GM21367 (cell line): ENCODE results near the gene KDM5A.
"Not testable (repeated sequence)": the region's sequence is repeated elsewhere in the genome, so short reads cannot be mapped to it uniquely, and the experiment has no call there.

Source experiments
- ATAC-seq: cut with Tn5 transposase; IDR thresholded peaks from one replicate; pipeline ENCODE4 v1.9.1; 2021; ENCODE audit not compliant: unreplicated experiment

KDM5A gene

DNA sequence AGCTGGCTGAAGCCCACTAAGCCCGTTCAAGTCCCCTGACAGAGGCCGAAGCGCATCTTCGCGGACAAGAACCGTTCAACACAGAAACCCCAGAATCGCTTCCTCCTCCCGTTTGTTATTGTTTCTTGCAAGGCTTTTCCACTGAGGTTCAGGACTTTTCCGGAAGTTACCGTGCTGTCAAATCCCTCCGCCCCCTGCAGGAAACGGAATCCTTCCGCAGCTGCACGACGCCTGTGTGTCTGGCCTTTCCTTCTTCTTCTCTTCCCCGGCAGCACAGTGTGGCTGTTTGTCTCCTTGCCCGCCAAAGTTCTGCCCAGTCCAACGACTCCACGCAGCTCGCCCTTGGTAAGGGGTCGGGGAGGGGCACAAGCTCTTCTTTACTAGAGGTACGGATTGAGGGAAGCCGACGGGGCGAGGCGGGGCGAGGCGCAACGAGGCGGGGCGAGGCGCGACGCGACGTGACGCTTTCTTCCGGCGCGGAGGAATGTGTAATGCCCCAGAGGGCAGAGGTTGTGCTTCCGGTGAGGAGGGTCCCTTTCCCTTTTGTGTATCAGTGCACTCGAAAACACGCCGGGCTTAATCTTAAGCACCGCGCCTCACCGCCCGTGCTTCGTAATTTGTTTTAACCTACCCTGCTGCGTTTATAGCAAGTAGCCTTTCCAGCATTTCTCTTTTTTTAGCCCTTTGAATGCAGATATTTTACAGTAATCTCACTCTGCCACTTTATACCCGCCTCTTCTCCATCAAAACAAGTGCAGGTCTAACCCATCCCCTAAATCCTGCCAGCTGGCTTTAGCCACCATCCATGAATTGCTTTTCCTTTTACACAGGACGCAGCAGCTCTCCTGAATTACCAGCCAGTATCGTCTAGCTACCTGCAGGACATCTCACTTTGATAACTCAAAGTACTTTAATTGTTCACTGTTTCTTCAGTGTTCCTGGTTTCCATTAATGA lies at the start of gene KDM5A:
TSS of gene KDM5A (minus strand) at position 179 of the 955 bp plus-strand sequence. CDS start 229 bp downstream, outside the sequence.
- ATAC-seq = peak; percentile 85

DNA sequence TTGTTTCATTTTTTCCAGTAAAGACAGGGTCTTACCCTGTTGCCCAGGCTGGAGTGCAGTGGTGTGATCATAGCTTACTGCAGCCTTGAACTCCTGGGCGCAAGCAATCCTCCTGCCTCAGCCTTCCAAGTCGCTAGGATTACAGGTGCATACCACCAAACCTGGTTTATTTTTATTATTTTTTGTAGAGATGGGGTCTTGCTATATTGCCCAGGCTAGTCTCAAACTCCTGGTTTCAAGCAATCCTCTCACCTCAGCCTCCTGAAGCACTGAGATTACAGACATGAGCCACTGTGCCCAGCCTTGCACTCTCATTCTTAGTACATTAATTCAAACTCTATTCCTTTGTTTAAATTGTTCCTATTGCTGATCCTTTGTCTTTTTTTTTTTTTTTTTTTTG lies 46.6 kb upstream of the KDM5A start:
- not testable (repeated sequence) for ATAC-seq

DNA sequence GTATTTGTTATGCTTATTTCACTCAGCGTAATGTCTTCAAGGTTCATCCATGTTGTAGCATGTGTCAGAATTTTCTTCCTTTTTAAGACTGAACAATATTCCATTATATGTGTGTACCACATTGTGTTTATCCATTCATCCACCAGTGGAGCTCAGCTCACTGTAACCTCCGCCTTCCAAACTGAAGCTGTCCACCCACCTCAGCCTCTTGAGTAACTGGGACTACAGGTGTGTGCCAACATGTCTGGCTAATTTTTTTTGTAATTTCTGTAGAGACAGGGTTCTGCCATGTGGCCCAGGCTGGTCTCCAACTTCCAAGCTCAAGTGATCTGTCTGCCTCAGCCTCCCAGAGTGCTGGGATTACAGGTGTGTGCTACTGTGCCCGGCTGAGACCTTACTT lies 33.4 kb upstream of the KDM5A start:
- no peak for ATAC-seq

DNA sequence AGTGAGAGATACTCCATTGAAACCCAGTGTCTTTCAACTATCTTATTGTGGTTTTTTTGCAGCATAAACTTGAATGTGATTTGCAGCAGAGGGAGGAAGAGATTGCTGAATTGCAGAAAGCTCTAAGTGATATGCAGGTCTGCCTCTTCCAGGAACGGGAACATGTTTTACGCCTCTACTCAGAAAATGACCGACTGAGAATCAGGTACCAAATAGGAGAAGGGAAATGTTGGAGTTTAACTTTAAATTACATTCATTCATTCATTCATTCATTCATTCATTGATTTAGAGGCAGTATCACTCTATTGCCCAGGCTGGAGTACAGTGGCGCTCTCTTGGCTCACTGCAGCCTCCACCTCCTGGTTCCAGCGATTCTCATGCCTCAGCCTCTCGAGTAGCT lies 29.3 kb upstream of the KDM5A start:
- ATAC-seq = no peak

DNA sequence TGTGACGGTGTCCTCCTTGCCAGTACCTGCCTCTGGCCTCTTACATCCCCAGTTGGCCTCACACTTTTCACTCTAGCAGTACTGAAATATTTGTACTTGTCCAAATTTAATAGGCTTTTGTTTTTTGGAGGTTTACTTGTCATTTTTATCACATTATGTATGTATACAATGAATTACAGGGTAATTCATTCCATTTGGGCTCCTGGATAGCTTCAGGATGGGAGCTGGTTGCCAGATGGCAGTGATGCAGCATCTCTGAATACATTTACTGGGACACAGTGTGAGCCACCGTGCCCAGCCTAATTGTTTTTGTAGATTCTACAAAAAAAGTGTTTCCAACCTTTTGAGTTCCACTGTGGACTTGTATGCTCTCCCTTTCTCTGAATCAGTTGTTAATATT lies 25.7 kb upstream of the KDM5A start:
- no peak for ATAC-seq

DNA sequence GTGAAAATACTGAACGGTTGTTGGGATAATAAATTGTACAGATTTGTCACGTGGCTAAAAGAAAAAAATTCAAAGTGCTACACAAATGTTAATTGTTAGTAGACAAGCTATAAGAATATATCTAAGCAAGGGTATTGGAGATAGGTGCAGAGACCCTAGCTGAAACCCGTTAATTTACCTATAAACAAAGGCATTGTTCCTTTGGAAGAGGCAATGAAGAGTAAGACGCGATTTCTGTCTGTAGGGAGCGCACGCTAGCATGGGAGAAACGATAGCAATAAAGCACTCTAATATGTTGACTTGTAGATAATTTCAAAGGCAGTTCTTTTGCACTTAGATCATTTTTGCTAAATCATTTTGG lies 12.9 kb upstream of the KDM5A start:
- no peak for ATAC-seq

DNA sequence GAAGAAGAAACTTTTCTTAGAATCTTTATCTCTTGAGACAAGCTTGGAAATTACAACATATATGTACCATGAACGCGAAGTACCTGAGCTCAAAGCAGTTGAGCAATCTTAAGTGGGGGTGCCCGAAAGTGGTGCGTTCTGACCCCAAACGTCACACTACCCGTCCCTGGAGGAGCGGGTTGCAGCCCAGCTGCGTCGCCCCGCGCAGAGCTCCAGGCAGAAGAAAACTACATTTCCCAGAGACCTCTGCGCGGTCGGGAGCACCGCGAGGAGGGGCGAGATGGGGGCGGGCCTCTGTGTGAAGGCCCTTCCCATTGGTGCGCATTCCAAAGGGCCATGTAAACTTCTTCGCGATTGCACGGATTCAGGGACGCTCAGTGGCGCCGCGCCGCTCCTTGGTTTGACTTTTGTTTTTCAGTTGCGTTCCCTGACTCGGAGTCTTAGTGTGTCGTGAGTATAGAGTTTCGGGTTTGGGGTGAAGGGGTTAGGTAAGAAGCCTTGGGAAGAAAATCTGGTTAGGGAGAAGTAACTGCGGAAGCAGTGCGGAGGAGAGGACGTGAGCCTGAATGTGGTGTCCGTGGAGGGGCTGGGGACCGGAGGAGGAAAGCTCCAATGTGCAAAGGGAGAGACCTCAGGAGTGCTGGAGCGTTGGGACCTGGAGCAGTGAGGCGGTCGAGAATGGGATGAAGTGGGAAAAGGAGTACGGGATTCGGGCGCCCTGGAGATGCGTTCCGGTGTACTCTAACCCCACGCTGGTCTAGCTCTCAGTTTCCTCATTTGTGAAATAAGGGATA lies 12.3 kb upstream of the KDM5A start, which contains the start of gene CCDC77:
TSS of gene CCDC77 (plus strand) at position 410 of the 794 bp plus-strand sequence. CDS start 7,740 bp downstream, outside the sequence.
- peak; percentile 87 for ATAC-seq

DNA sequence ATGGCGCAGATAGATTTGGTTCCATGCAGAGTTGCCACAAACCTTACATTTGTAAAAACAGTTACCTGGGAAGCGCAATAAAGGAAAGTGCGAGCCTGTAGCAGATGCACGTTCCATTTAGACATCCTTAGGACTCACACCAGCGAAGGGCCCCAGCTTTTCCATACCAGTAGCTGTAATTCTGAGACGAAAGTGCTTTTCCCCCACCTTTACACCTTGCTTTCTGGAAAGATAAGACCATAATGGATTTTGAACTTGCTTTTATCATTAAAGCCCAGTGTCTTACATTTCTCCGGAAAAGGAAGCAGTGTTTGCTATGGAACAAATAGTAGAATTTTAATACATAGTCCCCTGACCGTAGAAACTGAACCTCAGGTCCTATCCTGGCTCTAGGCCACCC lies 11.7 kb upstream of the KDM5A start:
- ATAC-seq = no peak

DNA sequence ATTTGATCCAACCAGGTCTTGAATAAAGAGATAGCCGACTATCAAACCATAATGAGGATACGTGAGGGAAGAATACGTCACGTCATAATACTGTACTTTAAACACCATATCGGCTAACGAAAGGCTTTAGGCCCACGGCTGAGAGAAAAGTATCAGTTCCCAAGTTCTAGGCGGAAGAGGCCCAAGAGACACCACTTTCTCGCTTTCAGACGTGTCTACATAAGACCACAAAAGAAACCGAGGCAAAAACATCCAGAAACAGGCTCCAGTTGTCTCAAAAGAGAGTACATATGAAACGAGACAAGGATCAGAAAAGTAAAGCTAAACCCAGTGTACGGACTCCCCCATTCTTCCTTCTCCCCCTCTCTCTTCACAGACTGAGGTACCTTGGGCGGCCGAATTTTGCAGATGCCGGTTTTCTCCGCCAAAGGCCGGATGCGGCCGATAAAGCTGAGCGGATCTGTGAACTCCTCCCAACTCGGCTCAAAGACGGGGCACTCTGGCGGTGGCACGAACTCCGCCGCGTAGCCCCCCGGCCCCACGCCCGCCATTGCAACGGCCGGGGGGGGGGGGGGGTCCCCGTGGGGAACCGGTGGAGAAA lies 479 bp downstream of the KDM5A start:
- peak; percentile 24 for ATAC-seq

DNA sequence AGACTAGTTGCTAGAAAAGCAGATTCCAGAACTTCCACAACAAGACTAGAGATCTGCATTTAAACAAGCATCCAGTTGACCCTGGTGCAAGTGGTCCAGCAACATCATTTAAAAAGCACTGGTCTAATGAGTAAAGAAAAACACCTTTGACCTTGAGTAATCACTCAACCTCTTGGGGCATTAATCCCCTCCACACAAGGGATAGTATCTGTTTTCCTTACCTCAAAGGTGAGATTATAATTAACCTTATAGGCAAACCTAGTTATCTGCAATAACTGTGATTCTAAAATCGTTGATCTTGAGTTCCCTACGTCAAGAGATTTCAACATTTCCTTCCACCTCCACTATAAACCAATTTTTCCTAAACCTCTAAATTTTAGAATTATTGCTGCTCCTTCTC lies 1.1 kb downstream of the KDM5A start:
- no peak for ATAC-seq

DNA sequence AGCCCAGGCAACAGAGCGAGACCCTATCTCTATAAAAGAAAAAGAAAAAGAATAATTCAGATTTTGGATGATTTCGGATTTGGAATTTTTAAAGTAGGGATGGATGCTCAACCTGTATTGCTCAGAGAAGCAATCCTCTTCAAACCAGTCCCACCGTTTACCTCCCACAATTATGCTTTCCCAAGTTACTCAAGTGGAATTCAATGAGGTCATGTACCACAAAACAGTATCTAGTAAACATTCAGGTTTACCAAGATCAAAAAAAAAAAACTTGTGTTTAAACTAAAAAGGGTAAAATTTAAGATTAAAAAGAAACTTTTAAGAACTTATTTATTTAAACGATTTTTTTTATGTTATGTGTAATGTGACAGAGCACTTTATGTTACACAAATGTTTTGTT lies 2.5 kb downstream of the KDM5A start:
- no peak for ATAC-seq

DNA sequence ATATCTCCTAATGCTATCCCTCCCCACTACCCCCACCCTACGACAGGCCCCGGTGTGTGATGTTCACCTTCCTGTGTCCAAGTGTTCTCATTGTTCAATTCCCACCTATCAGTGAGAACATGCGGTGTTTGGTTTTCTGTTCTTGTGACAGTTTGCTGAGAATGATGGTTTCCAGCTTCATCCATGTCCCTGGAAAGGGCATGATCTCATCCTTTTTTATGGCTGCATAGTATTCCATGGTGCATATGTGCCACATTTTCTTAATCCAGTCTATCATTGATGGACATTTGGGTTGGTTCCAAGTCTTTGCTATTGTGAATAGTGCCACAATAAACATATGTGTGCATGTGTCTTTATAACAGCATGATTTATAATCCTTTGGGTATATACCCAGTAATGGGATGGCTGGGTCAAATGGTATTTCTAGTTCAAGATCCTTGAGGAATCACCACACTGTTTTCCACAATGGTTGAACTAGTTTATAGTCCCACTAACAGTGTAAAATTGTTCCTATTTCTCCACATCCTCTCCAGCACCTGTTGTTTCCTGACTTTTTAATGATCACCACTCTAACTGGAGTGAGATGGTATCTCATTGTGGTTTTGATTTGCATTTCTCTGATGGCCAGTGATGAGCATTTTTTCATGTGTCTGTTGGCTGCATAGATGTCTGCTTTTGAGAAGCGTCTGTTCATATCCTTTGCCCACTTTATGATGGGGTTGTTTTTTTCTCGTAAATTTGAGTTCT lies 18.2 kb downstream of the KDM5A start:
- ATAC-seq = not testable (repeated sequence)

DNA sequence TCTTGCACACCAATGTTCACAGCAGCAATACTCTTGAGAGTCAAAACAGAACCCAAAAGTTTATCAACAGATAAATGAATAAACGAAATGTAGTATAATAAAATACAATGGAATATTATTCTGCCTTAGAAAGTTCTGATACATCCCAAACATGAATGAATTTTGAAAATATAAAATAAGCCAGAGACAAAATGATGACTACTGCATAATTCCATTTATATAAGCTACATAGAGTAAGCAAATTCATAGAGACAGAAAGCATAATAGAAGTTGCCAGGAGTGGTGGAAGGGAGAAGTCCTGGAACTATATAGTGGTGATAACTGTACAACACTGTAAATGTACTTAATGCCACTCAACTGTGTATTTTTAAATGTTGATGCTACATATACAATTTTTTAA lies 21.1 kb downstream of the KDM5A start:
- no peak for ATAC-seq

DNA sequence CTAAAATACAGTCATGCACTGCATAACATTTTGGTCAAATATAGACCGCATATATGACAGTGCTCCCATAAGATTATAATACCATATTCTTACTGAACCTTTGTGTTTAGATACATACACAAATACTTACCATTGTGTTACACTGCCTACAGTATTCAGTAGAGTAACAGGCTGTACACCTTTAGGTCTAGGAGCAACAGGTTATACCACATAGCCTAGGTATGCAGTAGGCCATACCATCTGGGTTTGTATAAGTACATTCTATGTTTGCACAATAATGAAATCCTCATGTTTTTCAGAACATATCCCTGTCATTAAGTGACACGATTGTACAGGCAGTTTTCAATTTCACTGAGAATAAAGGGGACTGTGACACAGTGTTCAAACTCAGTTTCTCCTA lies 22.3 kb downstream of the KDM5A start:
- no peak for ATAC-seq

DNA sequence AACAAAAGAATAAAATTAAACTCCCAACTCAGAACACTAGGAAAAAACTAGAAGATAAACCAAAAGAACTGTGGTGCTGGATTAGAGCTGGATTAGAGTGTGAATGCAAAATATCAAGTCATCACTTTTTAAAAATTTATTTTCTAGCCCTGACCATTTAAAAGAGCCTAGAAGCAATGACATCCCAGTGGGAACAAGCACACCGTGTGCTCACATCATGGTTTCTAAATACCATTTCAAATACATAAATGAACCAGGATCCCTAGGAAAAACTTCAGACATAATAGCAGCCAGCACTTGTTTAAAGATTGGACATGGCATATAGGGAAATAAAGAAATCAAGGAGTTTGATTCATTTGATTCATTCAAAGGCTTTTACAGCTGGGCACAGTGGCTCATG lies 30.0 kb downstream of the KDM5A start:
- ATAC-seq = no peak

DNA sequence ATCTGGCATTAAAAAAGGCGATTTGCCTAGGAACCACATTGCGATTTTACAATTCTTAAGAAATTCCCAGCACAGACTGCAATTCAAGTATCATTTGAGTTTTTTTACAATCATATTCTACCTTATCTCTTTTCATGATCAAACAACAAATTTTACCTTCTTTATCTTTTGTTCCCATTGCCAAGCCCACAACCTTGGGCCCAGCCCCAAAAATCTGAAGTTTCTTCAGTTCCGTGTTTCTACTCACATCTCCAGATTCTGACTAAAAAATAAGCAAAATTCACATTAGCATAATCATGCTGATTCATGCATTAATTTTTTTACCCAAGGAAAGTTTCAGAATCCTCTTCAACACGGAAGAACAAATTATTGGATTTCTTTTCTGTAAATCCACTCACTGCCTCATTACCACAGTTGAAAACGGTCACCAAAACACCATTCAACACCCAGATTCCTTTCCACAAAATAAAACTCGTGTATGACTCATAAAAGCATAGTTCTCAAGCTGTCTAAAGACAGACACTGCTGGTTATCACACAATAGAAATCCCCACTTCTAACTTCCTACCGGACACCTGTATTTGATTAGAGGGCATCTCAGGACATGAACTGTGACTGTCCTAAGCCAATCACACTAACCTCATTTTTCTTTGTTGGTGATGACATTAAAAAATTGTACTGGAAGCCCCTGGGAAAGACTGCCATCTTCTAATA lies 32.7 kb downstream of the KDM5A start:
- no peak for ATAC-seq

DNA sequence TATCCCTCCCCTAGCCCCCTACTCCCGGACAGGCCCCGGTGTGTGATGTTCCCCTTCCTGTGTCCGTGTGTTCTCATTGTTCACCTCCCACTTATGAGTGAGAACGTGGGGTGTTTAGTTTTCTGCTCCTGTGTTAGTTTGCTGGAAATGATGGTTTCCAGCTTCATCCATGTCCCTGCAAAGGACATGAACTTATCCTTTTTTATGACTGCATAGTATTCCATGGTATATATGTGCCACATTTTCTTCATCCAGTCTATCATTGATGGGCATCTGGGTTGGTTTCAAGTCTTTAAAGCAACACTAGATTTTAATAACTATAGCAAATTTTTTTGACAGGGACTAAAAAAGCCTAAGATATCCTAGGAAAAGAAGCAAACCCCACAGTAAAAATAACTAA lies 37.9 kb downstream of the KDM5A start:
- ATAC-seq = not testable (repeated sequence)

DNA sequence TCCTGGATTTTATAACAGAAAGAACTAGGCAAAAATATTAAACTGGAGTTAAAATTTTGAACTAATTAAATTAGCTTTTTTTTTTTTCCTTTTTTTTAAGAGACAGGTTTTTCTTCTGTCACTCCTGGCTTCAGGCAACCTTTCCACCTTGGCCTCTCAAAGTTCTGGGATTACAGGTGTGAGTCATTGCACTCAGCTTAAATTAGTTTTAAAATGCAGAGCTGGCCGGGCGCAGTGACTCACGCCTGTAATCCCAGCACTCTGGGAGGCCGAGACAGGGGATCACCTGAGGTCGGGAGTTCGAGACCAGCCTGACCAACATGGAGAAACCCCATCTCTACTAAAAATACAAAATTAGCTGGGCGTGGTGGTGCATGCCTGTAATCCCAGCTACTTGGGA lies 39.5 kb downstream of the KDM5A start:
- ATAC-seq = not testable (repeated sequence)

DNA sequence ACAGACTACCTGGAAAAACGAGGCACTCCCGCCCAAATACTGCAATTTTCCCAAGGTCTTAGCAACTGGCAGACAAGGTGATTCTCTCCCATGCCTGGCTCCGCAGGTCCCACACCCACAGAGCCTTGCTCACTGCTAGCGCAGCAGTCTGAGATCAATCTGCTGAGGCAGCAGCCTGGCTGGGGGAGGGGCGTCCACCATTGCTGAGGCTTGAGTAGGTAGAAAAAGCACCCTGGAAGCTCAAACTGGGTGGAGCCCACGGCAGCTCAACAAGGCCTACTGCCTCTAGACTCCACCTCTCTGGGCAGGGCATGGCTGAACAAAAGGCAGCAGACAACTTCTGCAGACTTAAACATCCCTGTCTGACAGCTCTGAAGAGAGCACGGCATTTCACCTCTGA lies 46.1 kb downstream of the KDM5A start:
- ATAC-seq = not testable (repeated sequence)

DNA sequence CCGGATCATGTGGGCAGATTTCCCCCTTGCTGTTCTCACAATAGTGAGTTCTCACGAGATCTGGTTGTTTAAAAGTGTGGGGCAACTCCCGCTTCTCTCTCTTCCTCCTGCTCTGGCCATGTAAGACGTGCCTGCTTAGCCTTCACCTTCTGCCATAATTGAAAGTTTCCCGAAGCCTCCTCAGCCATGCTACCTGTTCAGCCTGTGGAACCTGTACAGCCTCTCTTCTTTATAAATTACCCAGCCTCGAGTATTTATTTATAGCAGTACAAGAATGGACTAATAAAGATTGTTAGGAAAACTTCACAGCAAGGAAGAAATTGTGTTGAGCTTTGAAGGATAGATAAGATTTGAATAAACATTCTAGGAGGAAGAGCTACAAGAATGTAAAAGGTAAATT lies 52.1 kb downstream of the KDM5A start:
- ATAC-seq = no peak
